DMS153 treated with DMSO at 0.1 percent for 48 hours (cell line): ENCODE results near the gene IGFBP2.

Experiments
- DNase-seq: peaks from one replicate; lab custom pipeline; 2025; ENCODE audit not compliant: unreplicated experiment; lab: John Stamatoyannopoulos, UW

The IGFBP2 gene

GRCh38 chr2:216681683-216682082 lies 48.5 kb downstream of the IGFBP2 start:
- DNase-seq, result no peak

DNA sequence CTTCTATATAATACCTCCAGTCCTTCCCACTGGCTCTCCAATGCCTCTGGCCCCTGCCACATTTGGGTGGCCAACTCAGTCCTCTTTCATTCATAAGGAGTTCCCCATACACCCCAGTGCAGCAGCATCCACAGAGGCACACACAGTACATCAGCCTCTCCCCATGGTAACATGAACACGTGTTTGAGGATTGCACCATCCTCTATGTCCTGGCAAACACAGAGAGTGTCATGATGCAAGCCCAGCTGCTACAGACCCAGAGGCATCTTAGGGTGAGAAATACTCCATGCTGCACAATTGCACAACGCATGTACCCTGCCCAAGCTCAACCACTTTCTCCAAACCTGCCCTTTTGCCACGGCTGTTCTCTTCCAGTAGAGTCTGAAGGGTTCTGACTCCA lies 50.6 kb downstream of the IGFBP2 start:
- no peak for DNase-seq

GRCh38 chr2:216685327-216685875 lies 52.2 kb downstream of the IGFBP2 start:
- no peak for DNase-seq

DNA sequence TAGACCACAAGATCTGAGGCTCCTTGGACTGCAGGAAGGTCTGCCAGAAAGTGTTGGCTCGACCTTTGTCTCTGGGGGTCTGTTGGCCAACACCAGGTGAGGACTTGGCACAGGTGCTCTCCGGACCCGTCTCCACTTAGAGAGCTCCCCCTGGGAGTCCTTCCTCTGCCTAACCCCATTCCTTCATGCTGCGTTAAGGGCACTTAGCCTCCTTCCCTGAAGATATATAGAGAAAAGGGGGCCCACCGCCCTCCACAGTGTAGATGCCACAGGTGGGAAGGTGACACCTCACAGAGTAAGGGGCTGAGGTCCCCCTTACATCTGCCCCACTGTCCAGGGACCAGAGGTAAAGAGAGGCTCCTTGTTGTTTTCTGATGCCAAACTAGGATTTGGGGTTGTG lies 53.9 kb downstream of the IGFBP2 start:
- DNase-seq, result no peak

- DNase-seq, result no peak
These were observed 54.4 kb downstream of the IGFBP2 start for GRCh38 chr2:216687646-216688045.

- no peak for DNase-seq
These were observed 55.6 kb downstream of the IGFBP2 start for GRCh38 chr2:216688731-216689340.

DNA sequence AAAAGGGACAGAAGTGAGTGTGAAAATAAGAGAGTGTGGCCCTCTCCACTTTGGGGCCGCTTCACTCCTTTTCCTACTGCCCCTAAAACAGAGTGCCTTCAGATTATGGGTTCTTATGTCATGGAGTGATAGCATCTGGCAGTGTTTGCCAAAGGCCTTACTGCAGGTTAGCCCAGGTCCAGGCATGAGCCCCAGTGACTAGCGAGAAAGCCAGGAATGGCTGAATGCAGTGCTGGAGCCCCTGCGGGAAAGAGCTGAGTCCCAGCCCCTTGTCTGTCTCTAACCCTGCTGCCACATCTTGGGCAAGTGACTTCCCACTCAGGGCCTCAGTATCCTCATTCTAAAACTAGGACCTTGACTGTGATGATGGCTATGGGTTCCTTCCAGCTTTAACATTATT lies 56.2 kb downstream of the IGFBP2 start:
- DNase-seq, result no peak

DNA sequence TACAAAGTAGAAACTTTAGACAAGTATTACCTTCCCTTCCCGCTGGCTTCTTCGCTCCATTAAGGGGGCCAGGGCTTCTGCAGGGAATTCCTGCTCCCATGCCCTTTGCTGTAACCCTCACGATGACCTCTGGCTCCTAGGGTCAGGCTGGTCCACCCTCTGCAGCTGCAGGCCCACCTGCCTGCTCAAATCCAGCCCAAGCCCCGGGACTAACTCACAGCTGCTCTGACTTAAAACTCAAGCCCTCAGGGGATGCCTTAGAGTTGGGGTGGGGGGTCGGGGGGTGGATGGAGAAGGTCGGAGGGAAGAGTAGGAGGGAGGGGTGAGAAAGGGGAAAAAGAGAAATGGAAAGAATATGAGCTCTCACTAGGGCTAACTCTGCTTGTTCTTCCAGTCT lies 57.2 kb downstream of the IGFBP2 start:
- DNase-seq, result no peak

GRCh38 chr2:216690853-216691741 lies 57.9 kb downstream of the IGFBP2 start:
- DNase-seq, result peak; percentile 78

DNA sequence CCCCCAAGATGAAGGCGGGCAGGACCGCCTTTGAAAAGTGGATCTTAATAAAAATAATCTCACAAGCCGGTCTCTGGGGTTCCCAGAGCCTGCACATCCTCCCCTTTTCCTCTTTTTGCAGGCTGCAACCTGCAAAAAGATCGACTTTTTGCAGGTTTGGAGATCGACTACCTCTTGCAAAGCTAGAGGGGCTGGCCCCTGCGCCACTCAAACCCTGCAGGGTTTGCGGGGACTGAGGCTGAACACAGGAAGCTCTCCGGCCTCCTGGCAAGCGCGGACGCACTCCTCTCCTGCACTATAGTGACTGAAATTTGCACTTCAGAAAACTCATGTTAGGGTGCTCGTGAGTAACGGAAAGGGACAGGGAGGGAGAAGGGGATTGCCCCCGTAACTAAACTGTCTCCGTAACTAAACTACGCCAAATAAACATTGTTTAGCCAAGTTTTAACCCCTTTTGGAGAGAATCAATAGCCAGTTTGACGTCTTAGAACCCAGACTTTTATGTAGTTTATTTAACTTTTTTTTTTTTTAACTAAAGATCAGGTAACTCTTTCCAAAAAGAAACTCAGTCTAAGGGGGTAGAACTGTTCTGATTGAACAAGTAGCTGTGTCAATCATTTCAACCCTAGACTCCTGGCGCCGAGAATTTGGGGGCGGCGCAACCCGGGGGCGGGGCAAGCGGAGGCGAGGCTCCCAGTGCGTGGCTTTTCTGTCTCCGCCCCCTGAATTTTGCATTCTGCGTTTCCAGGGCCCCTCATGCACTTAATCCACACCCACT lies 59.6 kb downstream of the IGFBP2 start:
- DNase-seq, result peak; percentile 86

- no peak for DNase-seq
These were observed 60.3 kb downstream of the IGFBP2 start for GRCh38 chr2:216693414-216694080.

DNA sequence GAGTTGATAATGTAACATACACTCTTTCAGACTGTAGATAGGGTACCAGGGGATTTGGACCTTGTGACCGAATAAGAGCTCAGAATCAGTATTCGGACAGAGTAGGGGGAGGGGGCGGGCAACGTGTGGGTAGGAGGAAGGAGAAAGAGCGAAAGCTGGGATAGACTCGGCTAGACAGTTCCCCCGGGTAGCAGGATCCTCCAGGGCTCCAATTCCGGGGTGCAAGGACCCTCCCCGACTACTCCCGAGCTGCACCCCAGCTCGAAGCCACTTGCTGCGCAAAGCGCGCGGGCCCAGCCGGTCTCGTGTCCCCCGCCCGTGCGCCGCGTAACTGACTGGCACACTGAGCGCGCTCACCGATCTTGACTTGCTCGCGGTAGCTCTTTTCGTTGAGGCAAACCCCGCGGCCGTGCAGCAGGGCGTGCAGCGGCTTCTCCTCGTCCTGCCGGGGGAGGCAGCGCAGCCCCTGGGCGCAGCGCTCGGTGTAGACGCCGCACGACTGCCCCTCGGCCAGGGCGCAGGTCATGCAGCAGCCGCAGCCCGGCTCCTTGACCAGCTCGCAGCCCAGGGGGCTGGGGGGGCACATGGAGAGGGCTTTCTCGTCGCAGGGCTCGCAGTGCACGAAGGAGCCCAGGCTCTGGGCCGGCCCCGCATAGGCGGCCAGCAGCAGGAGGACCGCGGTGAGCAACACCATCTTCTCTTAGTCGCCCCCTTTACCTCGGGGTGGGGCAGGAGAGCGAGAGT lies 61.0 kb downstream of the IGFBP2 start:
- DNase-seq, result peak; percentile 46

GRCh38 chr2:216694826-216695217 lies 61.6 kb downstream of the IGFBP2 start:
- no peak for DNase-seq

DNA sequence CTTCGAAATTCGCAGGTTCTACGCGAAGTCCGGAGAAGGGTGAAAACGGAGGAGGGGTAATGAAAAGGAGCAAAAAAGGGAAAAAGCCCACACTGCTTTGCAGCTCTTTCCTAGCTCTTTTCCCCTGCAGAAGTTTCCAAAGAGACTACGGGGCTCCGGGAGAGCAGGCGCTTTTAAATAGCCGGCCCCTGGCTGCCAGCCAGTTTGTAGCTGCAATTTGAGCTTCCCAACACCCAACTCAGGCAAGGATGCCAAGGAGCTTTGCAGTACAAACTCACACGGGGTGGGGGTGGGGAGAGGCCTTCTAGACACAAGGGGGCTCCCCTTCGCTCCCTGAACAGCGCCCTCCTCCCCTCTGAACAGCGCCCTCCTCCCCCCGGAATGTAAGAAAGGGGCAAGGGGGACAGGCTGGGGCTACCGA lies 62.2 kb downstream of the IGFBP2 start, which contains the start of gene IGFBP5:
IGFBP5 (minus strand) TSS at position 149 of the 421 bp plus-strand sequence. CDS start 774 bp downstream, outside the sequence.
- DNase-seq, result peak; percentile 84

DNA sequence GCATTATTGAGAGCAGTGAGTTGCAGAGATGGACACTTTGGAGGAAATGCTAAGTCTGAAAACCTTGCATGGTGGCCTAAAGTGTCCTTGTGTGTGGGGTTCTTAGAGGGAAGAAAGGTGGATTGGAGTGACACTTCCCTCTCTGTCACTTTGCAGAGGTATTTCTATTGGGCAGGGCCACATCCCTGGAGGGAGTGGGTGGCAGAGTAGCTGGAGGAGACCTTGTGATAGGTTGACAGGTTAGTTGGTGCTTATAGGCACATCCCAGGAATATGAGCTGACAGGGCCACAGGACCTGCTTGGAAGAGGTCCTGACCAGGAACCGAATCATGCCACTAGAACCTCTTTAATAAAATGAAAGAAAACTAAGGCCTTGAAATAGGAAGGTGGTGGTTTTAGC lies 63.1 kb downstream of the IGFBP2 start:
- DNase-seq, result no peak

DNA sequence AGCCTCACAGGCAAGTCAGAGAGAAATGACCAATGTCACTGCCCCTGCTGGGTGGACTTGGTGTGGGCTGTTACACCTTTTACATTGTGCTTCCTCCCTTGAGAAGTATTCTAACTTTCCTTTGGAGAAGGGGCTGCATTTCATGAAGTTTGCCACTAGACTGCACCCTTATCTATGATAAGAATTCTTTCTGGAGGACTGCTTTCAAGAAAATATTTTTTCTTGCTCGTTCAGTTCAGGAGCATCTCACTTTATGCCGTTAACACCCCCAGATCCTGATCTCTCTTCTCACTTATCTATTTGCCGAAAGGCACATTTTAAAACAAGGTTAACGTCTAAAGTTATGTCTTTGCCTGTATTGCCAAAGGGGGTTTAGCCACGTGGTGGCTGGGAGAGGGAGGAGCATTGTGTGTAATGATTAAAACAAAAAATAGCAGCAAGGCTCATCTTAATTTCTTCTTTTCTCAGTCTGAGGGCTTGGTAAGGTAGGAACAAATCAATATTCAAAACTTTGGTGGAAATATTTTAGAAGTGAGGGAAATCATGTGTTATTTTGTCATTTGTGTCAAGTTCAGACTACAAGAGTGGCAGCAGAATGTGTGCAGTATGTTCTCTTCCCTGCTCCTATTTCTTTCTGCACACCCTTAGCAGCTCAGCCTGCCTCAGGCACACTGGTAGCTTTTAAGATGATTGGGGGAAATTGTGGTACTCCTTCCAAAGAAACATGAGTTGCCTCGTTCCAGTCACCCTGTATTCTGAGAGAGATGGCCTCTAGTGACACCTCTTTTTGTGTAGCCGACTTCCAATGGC lies 63.7 kb downstream of the IGFBP2 start:
- DNase-seq, result peak; percentile 37

GRCh38 chr2:216698293-216698692 lies 65.1 kb downstream of the IGFBP2 start:
- no peak for DNase-seq

GRCh38 chr2:216698895-216699294 lies 65.7 kb downstream of the IGFBP2 start:
- peak; percentile 87 for DNase-seq

DNA sequence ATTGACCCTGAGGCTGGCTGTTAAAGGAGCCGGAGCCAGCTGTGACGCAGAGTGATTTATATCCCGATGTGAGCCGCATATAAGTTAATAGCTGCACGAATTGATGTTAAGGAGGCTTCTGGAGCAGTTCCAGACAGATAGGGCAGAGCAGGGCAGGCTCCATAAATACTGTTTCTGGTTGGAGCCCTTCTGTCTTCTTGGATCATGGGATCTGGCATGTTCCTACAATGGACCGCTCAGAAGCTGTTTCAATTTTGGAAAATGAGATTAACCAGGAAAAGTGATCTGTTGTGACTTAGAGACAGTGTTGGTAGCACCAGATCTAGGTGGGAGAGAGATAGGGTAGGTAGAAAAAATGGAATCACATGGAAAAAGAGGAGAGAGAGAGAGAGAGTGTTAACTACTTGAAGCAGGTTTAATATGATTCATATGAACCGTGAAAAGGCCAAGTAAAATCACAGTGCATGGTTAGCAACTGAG lies 66.9 kb downstream of the IGFBP2 start:
- DNase-seq, result peak; percentile 84
